GM12891 (cell line): ENCODE data around the gene NRG2.

Source experiments
- DNase-seq: peaks from one replicate; pipeline ENCODE4 v3.0.0; 2011; ENCODE audit warnings: low spot score; ENCODE audit not compliant: insufficient read length
- FAIRE-seq: peaks from 2 replicates; lab custom pipeline; 2011; peaks lifted over from hg19 to GRCh38; lab: Jason Lieb, UNC
- PAX5 ChIP-seq: IDR thresholded peaks from 2 replicates; pipeline ENCODE4 v1.6.1; 2011; ENCODE audit warnings: low read length, moderate library complexity, mild to moderate bottlenecking; ENCODE audit not compliant: insufficient read depth, severe bottlenecking
- POLR2A ChIP-seq: IDR thresholded peaks from 2 replicates; pipeline ENCODE4 v1.6.1; 2011; ENCODE audit warnings: low read depth, low read length, control low read depth
- POLR2AphosphoS5 ChIP-seq: IDR thresholded peaks from 2 replicates; pipeline ENCODE4 v1.6.1; 2011; ENCODE audit warnings: low read depth, low read length, control low read depth
- POU2F2 ChIP-seq: IDR thresholded peaks from 2 replicates; pipeline ENCODE4 v1.6.1; 2011; ENCODE audit warnings: low read depth, mild to moderate bottlenecking, control low read depth, low read length, moderate library complexity
- SPI1 ChIP-seq: IDR thresholded peaks from 2 replicates; pipeline ENCODE4 v1.6.1; 2011; ENCODE audit warnings: low read depth, low read length, control low read depth
- TAF1 ChIP-seq: IDR thresholded peaks from 2 replicates; pipeline ENCODE4 v1.6.1; 2011; ENCODE audit warnings: low read depth, low read length, control low read depth

The NRG2 gene

DNA sequence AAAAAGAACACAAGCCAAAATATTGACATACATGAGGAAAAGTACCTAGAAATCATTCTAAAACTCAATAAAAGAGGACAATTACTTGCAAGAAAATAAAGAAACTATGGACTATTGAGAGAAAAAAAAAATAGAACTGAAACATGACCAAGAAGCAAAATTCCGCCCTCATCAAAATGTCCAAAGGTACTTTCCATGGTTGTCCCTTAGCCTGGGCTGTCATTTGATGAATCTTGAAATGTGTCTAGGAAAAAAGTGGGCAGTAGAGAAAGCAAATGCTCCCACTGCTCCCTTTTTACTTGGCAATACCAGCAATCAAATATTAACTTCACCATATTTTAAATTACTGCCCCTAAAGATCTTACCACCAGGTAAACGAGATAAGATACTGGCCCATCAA, 10.8 kb downstream of the NRG2 start:
- FAIRE-seq (no peak), DNase-seq (no peak)
- no peak for TF ChIP-seq POLR2AphosphoS5
- TF ChIP-seq POU2F2: no peak
- TF ChIP-seq PAX5: no peak
- TF ChIP-seq SPI1: no peak
- no peak for TF ChIP-seq TAF1
- TF ChIP-seq POLR2A: no peak

DNA sequence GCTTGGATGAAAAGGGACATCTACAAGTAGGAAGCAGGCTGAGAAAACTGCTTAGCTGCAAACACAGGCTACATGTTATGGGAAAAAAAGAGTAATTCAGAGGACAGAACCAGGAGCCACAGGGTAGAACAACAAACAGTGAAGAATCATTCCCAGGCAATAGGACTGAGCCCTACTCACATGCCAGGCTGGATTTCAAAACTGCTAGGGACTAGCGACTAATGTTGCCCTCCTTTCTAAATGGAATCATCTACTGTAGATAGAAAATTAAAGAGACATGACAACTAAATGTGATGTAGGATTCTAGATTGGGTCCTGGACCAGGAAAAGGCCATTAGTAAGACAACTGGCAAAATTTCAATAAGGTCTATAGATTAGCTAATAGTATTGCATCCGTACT, 15.3 kb downstream of the NRG2 start:
- FAIRE-seq: peak; percentile 31
- no peak for DNase-seq
- TF ChIP-seq POLR2A (no peak), SPI1 (no peak)

DNA sequence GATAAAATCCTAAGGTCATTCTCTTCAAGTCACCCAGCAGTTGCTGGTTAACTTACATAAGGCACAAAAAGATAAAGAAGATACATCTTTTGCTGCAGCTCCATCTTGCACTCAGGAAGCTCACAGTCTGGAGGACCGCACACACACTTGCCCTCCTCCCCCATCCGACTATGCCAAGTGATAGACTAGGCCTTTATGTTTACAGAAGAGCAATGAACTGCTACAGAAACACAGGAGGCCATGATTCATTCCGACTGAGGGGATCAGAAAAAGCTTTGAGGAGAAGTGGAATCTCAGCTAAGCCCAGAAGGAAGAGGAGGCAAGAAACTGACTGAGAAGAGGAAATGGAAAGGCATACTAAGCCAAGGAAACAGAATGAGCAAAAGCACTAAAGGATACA, 17.4 kb downstream of the NRG2 start:
- no peak for FAIRE-seq

DNA sequence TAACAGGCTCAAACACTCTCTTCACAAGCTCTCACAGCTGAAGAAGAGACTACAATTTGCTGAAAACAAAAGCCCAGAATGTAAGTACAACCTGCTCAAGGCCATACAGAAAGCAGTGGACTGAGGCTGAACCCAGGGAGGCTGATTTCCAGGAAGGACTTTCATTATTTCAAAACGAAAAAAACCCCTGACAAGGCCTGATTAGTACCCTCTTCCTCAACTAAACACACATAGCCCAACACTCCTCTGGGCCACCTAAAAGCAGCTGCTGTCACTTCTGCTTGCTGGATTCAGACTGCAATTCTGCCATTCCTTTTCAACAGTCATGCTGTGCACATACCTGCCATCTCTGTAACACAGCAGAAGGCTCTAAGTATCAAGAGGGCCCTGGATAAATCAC, 18.2 kb downstream of the NRG2 start:
- 0 out of 2 replicates have a peak, but pooled peaks have one; percentile 7 for TF ChIP-seq SPI1
- no peak for TF ChIP-seq POU2F2
- no peak for TF ChIP-seq POLR2A
- FAIRE-seq: peak; percentile 85

More for the DNA sequence above, 17.4 kb downstream of the NRG2 start:
- DNase-seq: no peak
- TF ChIP-seq POU2F2 (no peak), TAF1 (no peak), POLR2AphosphoS5 (no peak), POLR2A (no peak), PAX5 (no peak), SPI1 (no peak)

DNA sequence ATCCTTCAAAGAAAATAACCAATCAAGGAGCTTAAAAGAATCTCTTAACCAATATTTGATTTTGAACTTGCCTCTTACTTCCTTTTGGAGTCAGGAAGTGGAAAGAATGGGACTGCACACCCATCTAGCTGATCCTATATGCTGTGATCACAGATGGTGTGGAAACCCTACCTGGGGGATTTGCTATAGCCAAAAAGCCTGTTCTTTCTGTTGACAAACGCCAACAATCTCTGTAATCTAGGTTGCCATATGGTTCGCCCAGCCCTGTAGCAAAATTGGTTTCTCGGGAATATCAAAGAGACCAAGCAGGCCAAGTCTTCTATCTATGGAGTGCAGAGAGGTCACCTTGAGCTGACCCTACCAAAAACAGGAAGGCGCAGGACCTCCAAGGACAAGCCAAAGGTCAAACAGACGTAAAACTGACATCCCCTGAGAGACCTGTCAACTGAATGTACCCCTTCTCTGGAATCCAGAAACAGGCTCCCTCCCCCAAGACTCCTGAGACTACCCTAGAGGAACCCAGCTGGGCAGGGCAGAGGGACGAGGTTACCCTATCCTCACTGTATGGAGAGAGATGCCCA, 19.4 kb downstream of the NRG2 start:
- no peak for FAIRE-seq
- DNase-seq: no peak
- TF ChIP-seq POLR2AphosphoS5 (no peak), POLR2A (no peak), PAX5 (no peak), SPI1 (no peak), TAF1 (no peak), POU2F2 (no peak)

More for the DNA sequence above, 18.2 kb downstream of the NRG2 start:
- no peak for DNase-seq

DNA sequence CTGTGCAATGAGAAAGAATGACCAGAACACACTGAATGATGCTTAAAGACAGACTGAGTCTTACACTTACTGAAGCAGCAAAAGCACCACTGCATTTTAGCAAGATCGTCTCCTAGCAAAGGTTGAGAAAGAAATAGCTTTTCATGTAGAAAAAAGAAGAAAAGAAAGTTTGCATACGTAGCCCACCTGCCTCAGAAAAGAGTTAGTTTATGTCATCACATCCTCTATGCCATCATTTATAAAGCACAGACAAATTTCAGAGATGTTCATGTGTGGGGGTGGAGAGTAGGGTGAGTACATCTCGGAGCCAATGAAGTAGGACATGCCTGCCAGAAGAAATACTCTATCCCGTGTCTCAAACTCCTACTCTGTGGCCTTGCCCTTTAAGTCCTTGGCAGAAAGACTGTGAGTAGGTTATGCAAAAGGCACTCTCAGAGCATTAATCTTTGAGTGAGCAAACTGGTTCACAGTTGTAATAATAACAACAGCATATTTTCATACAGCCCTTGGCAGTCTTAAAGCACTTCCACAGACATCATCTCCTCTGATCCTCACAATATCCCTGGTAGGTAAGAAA, 22.4 kb downstream of the NRG2 start:
- no peak for TF ChIP-seq TAF1
- TF ChIP-seq SPI1: no peak
- no peak for TF ChIP-seq POU2F2
- TF ChIP-seq PAX5: no peak
- TF ChIP-seq POLR2AphosphoS5: no peak
- TF ChIP-seq POLR2A: no peak
- peak; percentile 82 for FAIRE-seq

DNA sequence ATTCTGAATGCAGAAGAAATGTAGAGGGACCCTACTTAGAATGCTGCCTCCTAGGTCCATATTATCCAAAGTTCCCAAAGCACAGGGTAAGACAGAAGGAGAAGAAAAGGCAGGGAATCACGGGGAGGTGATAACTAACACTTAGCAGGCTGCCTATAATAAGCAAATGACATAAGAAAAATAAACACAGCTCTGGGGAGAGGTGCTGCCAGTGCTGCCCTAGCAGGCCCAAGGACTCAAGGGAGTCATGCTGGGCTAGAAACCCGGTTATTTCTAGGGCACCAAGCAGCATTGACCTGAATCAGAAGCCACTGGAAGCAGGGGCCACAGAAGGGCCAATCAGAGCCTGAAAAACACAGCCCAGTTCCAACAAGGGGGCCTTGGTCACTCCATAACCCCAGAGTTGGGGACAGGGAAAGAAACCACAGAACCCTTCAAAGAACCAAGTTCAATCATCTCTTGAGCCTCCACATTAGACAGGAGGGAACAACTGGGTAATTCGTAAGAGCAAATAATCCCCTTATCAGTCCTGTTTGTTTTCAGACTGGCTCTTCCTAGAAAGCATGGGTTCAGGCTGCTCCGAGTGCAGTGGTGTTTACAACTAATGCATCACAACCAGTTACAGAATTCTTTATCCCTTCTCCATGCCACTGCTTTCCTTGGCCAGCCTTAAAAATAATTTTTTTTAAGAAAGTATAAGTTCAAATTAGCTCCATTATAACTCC, 24.0 kb downstream of the NRG2 start:
- DNase-seq (no peak), FAIRE-seq (no peak)
- TF ChIP-seq POLR2AphosphoS5: no peak
- TF ChIP-seq POLR2A: no peak
- TF ChIP-seq SPI1: no peak
- TF ChIP-seq POU2F2: no peak
- TF ChIP-seq TAF1: no peak
- no peak for TF ChIP-seq PAX5

More for the DNA sequence above, 22.4 kb downstream of the NRG2 start:
- no peak for DNase-seq

DNA sequence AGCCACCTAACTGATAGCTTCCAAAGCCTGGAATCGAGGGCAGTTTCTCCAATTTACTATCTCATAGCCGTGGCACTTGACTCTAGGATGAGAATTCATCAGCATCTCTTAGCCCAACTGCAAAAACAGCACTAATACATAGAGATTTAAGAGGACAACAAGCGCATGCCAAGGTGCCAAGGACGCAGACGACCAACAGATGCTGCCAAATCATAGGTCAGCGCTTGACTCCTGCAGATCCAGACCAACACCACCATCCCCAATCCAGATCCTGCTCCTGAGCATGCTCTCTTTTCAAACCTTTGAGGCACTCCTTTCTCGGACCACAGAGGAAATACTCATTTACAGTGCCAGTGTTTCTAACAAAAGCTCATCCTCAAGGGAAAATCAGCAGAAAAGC, 24.6 kb downstream of the NRG2 start:
- no peak for DNase-seq
- no peak for TF ChIP-seq TAF1
- TF ChIP-seq SPI1: no peak
- no peak for TF ChIP-seq POLR2A
- TF ChIP-seq PAX5: no peak
- TF ChIP-seq POLR2AphosphoS5: no peak
- TF ChIP-seq POU2F2: no peak
- FAIRE-seq: no peak

DNA sequence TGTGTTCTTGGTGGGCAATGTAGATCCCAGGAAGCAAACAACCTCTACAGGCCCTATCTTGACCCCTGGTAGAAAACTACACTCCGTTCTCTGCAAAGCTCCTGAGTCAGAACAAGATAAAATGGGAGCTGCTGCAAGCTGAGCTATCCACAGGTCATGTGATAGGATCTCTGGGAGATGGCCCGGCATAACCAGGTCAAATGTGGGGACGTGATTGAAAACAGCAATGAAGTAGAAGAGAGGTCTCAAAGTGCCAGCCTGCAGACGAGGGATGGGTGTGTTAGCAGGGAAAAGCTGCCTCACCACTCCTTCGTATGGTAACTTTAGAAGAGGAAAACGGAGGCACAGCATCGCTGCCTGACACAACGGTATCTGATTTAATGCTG, 25.0 kb downstream of the NRG2 start:
- TF ChIP-seq POU2F2: no peak
- no peak for TF ChIP-seq POLR2AphosphoS5
- no peak for TF ChIP-seq TAF1
- TF ChIP-seq PAX5: no peak
- no peak for TF ChIP-seq POLR2A
- TF ChIP-seq SPI1: no peak
- FAIRE-seq: no peak
- DNase-seq: no peak

DNA sequence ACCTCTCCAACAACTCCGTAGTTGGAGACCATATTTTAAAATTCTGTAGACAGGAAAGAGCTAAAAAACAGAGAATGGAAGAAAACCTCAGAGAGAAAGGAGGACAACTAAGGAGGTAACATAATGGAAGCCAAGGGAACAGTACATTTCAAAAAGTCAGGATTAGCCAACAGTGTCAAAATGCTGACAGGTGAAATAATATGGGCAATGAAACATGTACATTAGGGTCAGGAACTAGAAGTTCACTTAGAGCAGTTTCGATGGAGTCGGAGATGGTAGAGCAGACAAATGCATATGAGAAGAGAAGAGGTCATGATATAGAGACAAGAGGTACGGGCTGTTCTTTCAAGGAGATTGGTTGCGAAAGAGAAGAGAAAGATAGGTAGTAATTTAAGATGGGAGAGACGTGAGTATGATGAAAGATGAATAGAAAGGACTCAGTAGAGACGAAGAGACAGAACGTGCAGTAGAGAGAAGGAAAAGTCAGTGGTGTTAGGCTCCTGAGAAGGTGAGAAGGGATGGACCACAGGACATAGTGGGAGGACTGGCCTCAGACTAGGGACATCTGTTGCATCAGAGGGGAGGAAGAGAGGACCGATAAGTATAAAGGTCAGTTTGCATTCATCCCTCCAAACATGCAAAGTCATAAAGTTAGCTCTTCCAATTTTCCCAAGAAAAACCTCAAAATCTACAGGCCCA, 25.6 kb downstream of the NRG2 start:
- DNase-seq (no peak), FAIRE-seq (peak; percentile 68)
- TF ChIP-seq TAF1 (no peak), POLR2AphosphoS5 (no peak), SPI1 (no peak), POLR2A (no peak), POU2F2 (no peak), PAX5 (no peak)
